Measurements from ENCODE around the gene ADAM11. TPM values are rescaled to one million over a fixed set of nuclear protein-coding genes. Genes with fewer than 3 reads are reported as not detected.

Gene ADAM11
- total RNA-seq, 1 donor from 2014 or later, result 7.3 TPM

GRCh38 chr17:44787271-44787940 is 28.6 kb downstream of the ADAM11 start:
- no peaks in the 10 kb centered on the region for H3K36me3 ChIP-seq
- TF ChIP-seq CTCF (IDR thresholded peaks at IDR 0.05; ENCODE audit: borderline replicate concordance), result no peak
- DNase-seq, result no peak
- H3K9me3 ChIP-seq (replicated peaks), result no peaks in the 10 kb centered on the region
- no peaks in the 10 kb centered on the region for H3K27me3 ChIP-seq (ENCODE audit: low read depth)
- peaks cover 42% of the 10 kb centered on the region for H3K4me1 ChIP-seq
- peak overlapping the region; percentile 22 for H3K4me3 ChIP-seq
- intact Hi-C loops (cut with micrococcal nuclease), result loop anchor here (5.0 kb wide), 1 partner anchor 40 kb away; no protein-coding TSS in a partner anchor
- H3K27ac ChIP-seq (replicated peaks), result peak overlapping the region; percentile 85

- Histone ChIP-seq H3K9me3 (replicated peaks) (no peaks in the 10 kb centered on the region), H3K36me3 (no peaks in the 10 kb centered on the region), H3K4me3 (no peak overlapping the region), H3K27me3 (ENCODE audit: low read depth) (no peaks in the 10 kb centered on the region), H3K27ac (replicated peaks) (no peak overlapping the region), H3K4me1 (peaks cover 35% of the 10 kb centered on the region)
- DNase-seq, result no peak
- TF ChIP-seq CTCF (IDR thresholded peaks at IDR 0.05; ENCODE audit: borderline replicate concordance), result no peak
- intact Hi-C loops (cut with micrococcal nuclease), result loop anchor here (5.0 kb wide), 1 partner anchor 39 kb away; no protein-coding TSS in a partner anchor
Measured at GRCh38 chr17:44788139-44788538, 29.4 kb downstream of the ADAM11 start.

DNA sequence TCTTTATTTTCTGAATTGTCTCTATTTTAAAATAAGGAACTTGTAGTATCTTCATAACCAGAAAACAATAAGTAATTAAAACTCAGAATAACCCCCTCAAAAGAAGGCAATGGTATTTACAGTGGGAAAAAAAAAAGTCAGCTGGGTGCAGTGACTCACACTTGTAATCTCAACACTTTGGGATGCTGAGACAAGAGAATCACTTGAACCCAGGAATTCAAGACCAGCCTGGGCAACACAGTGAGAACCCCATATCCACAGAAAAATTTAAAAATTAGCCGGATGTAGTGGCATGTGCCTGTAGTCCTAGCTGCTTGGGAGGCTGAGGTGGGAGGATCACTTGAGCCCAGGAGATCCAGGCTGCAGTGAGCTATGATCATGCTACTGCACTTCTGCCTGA is 33.5 kb downstream of the ADAM11 start:
- H3K36me3 ChIP-seq, result peaks cover 4% of the 10 kb centered on the region
- no peak for TF ChIP-seq CTCF (IDR thresholded peaks at IDR 0.05; ENCODE audit: borderline replicate concordance)
- no peak overlapping the region for H3K27ac ChIP-seq (replicated peaks)
- no peak for DNase-seq
- H3K9me3 ChIP-seq (replicated peaks), result no peaks in the 10 kb centered on the region
- H3K27me3 ChIP-seq (ENCODE audit: low read depth), result no peaks in the 10 kb centered on the region
- no peak overlapping the region for H3K4me3 ChIP-seq
- intact Hi-C loops (cut with micrococcal nuclease), result no loop called here
- peaks cover 50% of the 10 kb centered on the region for H3K4me1 ChIP-seq

GRCh38 chr17:44793885-44794842 is 35.4 kb downstream of the ADAM11 start:
- Histone ChIP-seq H3K36me3 (peaks cover 4% of the 10 kb centered on the region), H3K27me3 (ENCODE audit: low read depth) (no peaks in the 10 kb centered on the region), H3K9me3 (replicated peaks) (no peaks in the 10 kb centered on the region), H3K4me1 (peaks cover 58% of the 10 kb centered on the region), H3K4me3 (peak overlapping the region; percentile 38), H3K27ac (replicated peaks) (peak overlapping the region; percentile 86)
- DNase-seq, result no peak
- peak; percentile 15 for TF ChIP-seq CTCF (IDR thresholded peaks at IDR 0.05; ENCODE audit: borderline replicate concordance)
- intact Hi-C loops (cut with micrococcal nuclease), result no loop called here

- intact Hi-C loops (cut with micrococcal nuclease), result no loop called here
- peaks cover 60% of the 10 kb centered on the region for H3K4me1 ChIP-seq
Measured at GRCh38 chr17:44794851-44795413, 36.1 kb downstream of the ADAM11 start.

More at GRCh38 chr17:44794851-44795413, 36.1 kb downstream of the ADAM11 start:
- Histone ChIP-seq H3K9me3 (replicated peaks) (no peaks in the 10 kb centered on the region), H3K36me3 (peaks cover 4% of the 10 kb centered on the region), H3K27ac (replicated peaks) (peak overlapping the region; percentile 86), H3K4me3 (peak overlapping the region; percentile 43), H3K27me3 (ENCODE audit: low read depth) (no peaks in the 10 kb centered on the region)
- DNase-seq, result no peak
- TF ChIP-seq CTCF (IDR thresholded peaks at IDR 0.05; ENCODE audit: borderline replicate concordance), result no peak
